Breast epithelium (tissue), 4 donors: ENCODE measurements around the gene ARHGEF3. TPM values are rescaled to one million over a fixed set of nuclear protein-coding genes. Genes with fewer than 3 reads are reported as not detected.

ENCODE experiments used
- DNase-seq, 2 donors: peaks; one replicate each; pipeline ENCODE4 v3.0.0-alpha.2; 2019; ENCODE audit warnings: low spot score in 2 of 2
- H3K27ac ChIP-seq, 2 donors: fragments of 200-600 bp; sonication (generic) in 1 of 2; one replicate each; pipeline ENCODE4 v1.5.1; 2016 to 2019; ENCODE audit warnings: mild to moderate bottlenecking in 1 of 2
- H3K27me3 ChIP-seq, 2 donors: fragments of 200-600 bp; sonication (generic) in 1 of 2; one replicate each; pipeline versions ENCODE4 v1.5.1 to v1.6.0; 2017 to 2019; ENCODE audit warnings: control low read depth in 1 of 2, mild to moderate bottlenecking in 1 of 2
- H3K36me3 ChIP-seq: fragments of 200-600 bp; one replicate; pipeline ENCODE4 v1.5.1; 2019
- H3K4me1 ChIP-seq, 2 donors: fragments of 200-600 bp; sonication (generic); one replicate each; pipeline ENCODE4 v1.5.1; 2016 to 2019; ENCODE audit warnings: control low read depth in 1 of 2
- H3K4me3 ChIP-seq, 3 donors: fragments of 200-600 bp; sonication (generic); 1 replicate in 2 of 3; 2 replicates in 1 of 3; pipeline ENCODE4 v1.5.1; 2016 to 2019; ENCODE audit warnings: mild to moderate bottlenecking in 3 of 3, moderate library complexity in 2 of 3
- H3K9me3 ChIP-seq, 2 donors: fragments of 200-600 bp; sonication (generic) in 1 of 2; one replicate each; pipeline ENCODE4 v1.5.1; 2016 to 2019; ENCODE audit warnings: control low read depth in 1 of 2
- POLR2A ChIP-seq: fragments of 450-650 bp; IDR thresholded peaks from one replicate; pipeline ENCODE4 v1.6.1; 2016; ENCODE audit warnings: antibody characterized with exemption, mild to moderate bottlenecking, moderate library complexity
- POLR2AphosphoS5 ChIP-seq, 3 donors: sonication (generic); formaldehyde crosslinking; IDR thresholded peaks; one replicate each; pipeline ENCODE4 v1.6.1; 2017; ENCODE audit warnings: antibody characterized with exemption in 3 of 3
- intact Hi-C: fragments of 100-400 bp; cut with DNase I; formaldehyde crosslinking; loops from one replicate; pipeline ENCODE4 v1.15.1; 2023; ENCODE audit warnings: low total_unique reads
- total RNA-seq, 3 donors: library from RNA; depleted of rRNA; stranded (reverse); fragments of >200 nt; gene quantifications; one replicate each; pipeline ENCODE4 v1.1.0, GENCODE V29; 2016
- TF ChIP-seq, protein P1 (sequence below), 3 donors: fragments of 450-650 bp; IDR thresholded peaks; one replicate each; pipeline ENCODE4 v1.5.1; 2016 to 2017; ENCODE audit warnings: antibody characterized with exemption in 3 of 3, mild to moderate bottlenecking in 3 of 3, moderate library complexity in 3 of 3

ARHGEF3 gene
- total RNA-seq, 3 donors from 2014 or later = 11.0 to 45.4 (median 25.2) TPM

DNA sequence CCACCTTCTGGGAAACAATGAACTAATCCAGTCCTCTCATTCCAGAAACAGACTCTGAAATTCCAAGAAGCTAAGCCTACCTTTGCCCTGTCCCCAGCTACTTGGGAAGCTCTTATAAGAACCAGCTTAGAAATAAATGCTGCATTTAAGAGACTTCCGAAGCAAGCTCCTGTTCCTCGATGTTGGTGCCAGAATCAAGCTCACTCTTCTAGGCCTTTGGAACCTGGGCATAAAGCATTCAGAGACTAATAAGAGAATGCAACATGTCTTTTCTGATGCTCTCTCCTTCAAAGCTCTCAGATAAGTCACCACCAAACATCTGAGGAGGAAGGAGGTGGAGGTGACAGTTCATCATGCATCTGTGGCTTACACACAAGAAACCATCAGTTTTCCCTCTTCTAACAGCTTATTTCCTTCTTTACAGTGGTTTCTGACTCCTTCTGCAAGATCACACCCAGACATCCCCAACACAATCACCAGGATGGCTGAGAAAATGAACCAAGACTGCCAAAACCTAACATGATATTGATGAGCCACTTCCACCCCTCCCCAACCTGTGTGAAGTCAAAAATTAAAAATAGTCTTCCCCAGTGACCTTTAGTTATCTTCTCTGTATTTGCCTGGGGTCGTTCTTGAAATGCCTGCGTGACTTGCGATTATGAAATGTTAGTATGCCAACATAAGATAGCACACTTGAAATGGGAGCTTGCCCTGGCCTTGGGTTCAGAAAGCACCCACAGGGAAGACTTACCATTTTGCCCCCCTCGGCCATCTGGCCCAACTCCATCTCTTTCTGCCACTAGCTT is 11.5 kb downstream of the ARHGEF3 start:
- intact Hi-C loops = no loop called here
- Histone ChIP-seq H3K4me1 (peaks cover 0 to 11% of the 10 kb centered on the region in 2 donors), H3K9me3 (no peaks in the 10 kb centered on the region), H3K27me3 (no peaks in the 10 kb centered on the region), H3K36me3 (no peaks in the 10 kb centered on the region), H3K4me3 (no peak overlapping the region), H3K27ac (peak overlapping the region; percentile 2 to 20)
- no peak for DNase-seq
- TF ChIP-seq POLR2A = no peak
- TF ChIP-seq, protein P1, sequence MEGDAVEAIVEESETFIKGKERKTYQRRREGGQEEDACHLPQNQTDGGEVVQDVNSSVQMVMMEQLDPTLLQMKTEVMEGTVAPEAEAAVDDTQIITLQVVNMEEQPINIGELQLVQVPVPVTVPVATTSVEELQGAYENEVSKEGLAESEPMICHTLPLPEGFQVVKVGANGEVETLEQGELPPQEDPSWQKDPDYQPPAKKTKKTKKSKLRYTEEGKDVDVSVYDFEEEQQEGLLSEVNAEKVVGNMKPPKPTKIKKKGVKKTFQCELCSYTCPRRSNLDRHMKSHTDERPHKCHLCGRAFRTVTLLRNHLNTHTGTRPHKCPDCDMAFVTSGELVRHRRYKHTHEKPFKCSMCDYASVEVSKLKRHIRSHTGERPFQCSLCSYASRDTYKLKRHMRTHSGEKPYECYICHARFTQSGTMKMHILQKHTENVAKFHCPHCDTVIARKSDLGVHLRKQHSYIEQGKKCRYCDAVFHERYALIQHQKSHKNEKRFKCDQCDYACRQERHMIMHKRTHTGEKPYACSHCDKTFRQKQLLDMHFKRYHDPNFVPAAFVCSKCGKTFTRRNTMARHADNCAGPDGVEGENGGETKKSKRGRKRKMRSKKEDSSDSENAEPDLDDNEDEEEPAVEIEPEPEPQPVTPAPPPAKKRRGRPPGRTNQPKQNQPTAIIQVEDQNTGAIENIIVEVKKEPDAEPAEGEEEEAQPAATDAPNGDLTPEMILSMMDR (IDR thresholded peaks at IDR 0.05) = no peak
- no peak for TF ChIP-seq POLR2AphosphoS5 (IDR thresholded peaks at IDR 0.05)

GRCh38 chr3:56789076-56789475 is 12.7 kb downstream of the ARHGEF3 start:
- peaks cover 4 to 18% of the 10 kb centered on the region in 2 donors for H3K4me1 ChIP-seq
- TF ChIP-seq, protein P1 (IDR thresholded peaks at IDR 0.05) = no peak
- TF ChIP-seq POLR2A = no peak
- no peak for TF ChIP-seq POLR2AphosphoS5 (IDR thresholded peaks at IDR 0.05)
- H3K4me3 ChIP-seq = no peak overlapping the region
- H3K27me3 ChIP-seq = no peaks in the 10 kb centered on the region
- H3K36me3 ChIP-seq = no peaks in the 10 kb centered on the region
- intact Hi-C loops = no loop called here
- no peak for DNase-seq
- peak overlapping the region; percentile 56 to 76 for H3K27ac ChIP-seq
- no peaks in the 10 kb centered on the region for H3K9me3 ChIP-seq

DNA sequence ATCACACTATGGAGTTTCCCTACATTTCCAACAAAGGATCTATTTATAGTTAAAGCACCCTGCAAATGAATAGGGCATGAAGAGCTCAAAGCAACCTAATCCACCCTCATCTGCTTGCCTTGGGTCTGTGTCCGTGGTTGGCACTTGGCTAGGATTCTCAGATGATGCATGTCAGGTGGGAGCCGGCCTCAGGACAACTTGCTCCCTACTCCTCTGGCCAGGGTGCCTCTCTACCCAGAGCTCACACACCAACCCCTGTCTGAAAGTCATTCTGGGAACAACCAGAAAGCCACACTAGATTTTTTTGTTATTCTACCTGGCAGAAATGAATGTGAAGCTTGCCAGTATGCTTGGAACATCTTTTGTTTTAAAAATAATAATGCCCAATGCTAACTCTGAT is 13.2 kb downstream of the ARHGEF3 start:
- TF ChIP-seq POLR2A (no peak), POLR2AphosphoS5 (IDR thresholded peaks at IDR 0.05) (no peak)
- intact Hi-C loops = no loop called here
- Histone ChIP-seq H3K4me1 (peaks cover 4 to 20% of the 10 kb centered on the region in 2 donors), H3K9me3 (no peaks in the 10 kb centered on the region), H3K27ac (peak overlapping the region; percentile 56 to 76), H3K27me3 (no peaks in the 10 kb centered on the region), H3K4me3 (no peak overlapping the region), H3K36me3 (no peaks in the 10 kb centered on the region)
- no peak for DNase-seq

GRCh38 chr3:56787784-56788256 is 13.9 kb downstream of the ARHGEF3 start:
- Histone ChIP-seq H3K9me3 (no peaks in the 10 kb centered on the region), H3K36me3 (no peaks in the 10 kb centered on the region), H3K27me3 (no peaks in the 10 kb centered on the region), H3K27ac (peak overlapping the region; percentile 56 to 76), H3K4me1 (peaks cover 5 to 20% of the 10 kb centered on the region in 2 donors), H3K4me3 (no peak overlapping the region)
- intact Hi-C loops = no loop called here
- no peak for TF ChIP-seq POLR2AphosphoS5 (IDR thresholded peaks at IDR 0.05)
- no peak for TF ChIP-seq POLR2A
- TF ChIP-seq, protein P1 (IDR thresholded peaks at IDR 0.05) = no peak
- DNase-seq = no peak

GRCh38 chr3:56787258-56787775 is 14.4 kb downstream of the ARHGEF3 start:
- intact Hi-C loops = no loop called here
- Histone ChIP-seq H3K4me3 (no peak overlapping the region), H3K27ac (peak overlapping the region; percentile 56 to 76), H3K27me3 (no peaks in the 10 kb centered on the region), H3K36me3 (no peaks in the 10 kb centered on the region), H3K9me3 (no peaks in the 10 kb centered on the region), H3K4me1 (peaks cover 7 to 20% of the 10 kb centered on the region in 2 donors)
- no peak for DNase-seq
- TF ChIP-seq POLR2AphosphoS5 (IDR thresholded peaks at IDR 0.05) (no peak), POLR2A (no peak)
- TF ChIP-seq, protein P1 (IDR thresholded peaks at IDR 0.05) = no peak
